ENCODE results near the gene MYL12A.

GRCh38 chr18:3230401-3231334, 16.9 kb upstream of the MYL12A start:
- no peak for TF ChIP-seq CTCF (conservative IDR thresholded peaks at IDR 0.05)
- TF ChIP-seq ZFX (IDR thresholded peaks at IDR 0.05): no peak
